ENCODE data around the gene USF1.

- TF ChIP-seq GATA2 (CRISPR knock-in tag; IDR thresholded peaks at IDR 0.05) = no peak
- TF ChIP-seq, protein P1, sequence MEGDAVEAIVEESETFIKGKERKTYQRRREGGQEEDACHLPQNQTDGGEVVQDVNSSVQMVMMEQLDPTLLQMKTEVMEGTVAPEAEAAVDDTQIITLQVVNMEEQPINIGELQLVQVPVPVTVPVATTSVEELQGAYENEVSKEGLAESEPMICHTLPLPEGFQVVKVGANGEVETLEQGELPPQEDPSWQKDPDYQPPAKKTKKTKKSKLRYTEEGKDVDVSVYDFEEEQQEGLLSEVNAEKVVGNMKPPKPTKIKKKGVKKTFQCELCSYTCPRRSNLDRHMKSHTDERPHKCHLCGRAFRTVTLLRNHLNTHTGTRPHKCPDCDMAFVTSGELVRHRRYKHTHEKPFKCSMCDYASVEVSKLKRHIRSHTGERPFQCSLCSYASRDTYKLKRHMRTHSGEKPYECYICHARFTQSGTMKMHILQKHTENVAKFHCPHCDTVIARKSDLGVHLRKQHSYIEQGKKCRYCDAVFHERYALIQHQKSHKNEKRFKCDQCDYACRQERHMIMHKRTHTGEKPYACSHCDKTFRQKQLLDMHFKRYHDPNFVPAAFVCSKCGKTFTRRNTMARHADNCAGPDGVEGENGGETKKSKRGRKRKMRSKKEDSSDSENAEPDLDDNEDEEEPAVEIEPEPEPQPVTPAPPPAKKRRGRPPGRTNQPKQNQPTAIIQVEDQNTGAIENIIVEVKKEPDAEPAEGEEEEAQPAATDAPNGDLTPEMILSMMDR (IDR thresholded peaks at IDR 0.05) = no peak
- TF ChIP-seq, protein P2, sequence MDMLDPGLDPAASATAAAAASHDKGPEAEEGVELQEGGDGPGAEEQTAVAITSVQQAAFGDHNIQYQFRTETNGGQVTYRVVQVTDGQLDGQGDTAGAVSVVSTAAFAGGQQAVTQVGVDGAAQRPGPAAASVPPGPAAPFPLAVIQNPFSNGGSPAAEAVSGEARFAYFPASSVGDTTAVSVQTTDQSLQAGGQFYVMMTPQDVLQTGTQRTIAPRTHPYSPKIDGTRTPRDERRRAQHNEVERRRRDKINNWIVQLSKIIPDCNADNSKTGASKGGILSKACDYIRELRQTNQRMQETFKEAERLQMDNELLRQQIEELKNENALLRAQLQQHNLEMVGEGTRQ (IDR thresholded peaks at IDR 0.05; ENCODE audit: borderline replicate concordance, low read depth, low read length) = no peak
These were observed 46.4 kb downstream of the USF1 start for GRCh38 chr1:160999376-160999775.
